ENCODE data around the gene GALNT9.
"Not testable (repeated sequence)": the region's sequence is repeated elsewhere in the genome, so short reads cannot be mapped to it uniquely, and the experiment has no call there.

GALNT9 gene

DNA sequence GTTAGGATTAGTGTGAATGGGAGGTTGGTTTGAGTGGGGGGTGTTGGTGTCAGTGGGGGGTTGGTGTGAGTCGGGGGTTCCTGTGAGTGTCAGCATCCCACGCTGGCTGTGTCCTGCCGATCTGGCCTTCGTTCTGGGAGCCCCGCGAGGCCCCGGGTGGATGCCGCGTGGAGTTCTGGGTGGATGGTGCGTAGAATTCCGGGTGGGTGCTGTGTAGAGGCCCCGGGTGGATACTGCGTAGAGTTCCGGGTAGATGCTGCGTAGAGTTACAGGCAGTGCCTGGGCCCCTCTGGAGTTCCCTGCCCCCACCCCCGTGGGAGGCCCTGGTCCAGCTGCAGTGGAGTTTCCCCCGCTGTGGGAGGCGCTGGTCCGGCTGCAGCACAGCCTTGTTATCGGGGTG lies 176.4 kb downstream of the GALNT9 start:
- no peak for DNase-seq

DNA sequence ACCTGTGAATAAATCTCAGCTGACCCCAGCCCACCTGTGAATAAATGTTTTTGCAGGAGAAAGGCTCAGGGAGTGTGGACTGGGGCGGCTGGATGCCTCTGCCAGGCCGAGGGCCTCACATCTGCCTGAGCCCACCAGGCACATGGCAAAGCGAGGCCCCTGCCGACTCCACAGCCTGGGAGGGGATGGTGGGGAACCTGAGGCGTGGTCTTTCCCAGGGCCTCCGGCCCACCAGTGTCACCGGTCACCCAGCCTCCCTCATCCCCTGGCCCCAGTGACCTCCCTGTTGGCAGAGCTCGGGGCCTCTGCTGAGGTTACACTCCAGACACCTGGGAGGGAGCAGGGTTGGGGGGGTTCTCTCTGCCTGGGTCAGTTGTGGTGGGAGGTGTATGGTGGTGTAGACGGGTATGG lies 177.0 kb downstream of the GALNT9 start:
- no peak for DNase-seq

DNA sequence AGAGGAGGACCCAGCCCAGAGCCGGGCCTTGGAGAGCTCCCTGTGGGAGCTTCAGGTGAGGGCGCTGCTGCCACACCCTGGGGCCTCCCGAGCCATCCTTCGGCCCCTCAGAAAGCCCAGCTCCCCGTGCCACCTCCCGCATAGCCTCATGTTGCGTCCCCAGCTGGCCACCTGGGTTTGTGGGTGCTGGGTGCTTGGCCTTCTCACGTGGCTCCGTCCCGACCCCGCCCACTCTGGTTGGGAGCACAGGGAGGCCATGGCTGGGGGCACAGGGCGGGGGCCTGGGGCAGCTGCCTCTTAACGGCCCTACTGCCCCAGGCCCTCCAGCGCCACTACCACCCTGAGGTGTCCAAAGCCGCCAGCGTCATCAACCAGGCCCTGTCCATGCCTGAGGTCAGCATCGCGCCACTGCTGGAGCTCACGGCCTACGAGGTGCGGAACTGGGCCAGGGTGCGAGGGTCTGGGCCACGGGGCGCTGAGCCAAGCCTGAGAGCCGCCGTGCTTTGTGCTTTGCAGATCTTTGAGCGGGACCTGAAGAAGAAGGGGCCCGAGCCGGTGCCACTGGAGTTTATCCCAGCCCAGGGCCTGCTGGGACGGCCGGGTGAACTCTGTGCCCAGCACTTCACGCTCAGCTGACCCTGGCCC lies 177.5 kb downstream of the GALNT9 start:
- DNase-seq, result no peak

- no peak for DNase-seq
These were observed 178.1 kb downstream of the GALNT9 start for GRCh38 chr12:132151145-132151765.

- no peak for DNase-seq
These were observed 178.6 kb downstream of the GALNT9 start for GRCh38 chr12:132150780-132151144.

DNA sequence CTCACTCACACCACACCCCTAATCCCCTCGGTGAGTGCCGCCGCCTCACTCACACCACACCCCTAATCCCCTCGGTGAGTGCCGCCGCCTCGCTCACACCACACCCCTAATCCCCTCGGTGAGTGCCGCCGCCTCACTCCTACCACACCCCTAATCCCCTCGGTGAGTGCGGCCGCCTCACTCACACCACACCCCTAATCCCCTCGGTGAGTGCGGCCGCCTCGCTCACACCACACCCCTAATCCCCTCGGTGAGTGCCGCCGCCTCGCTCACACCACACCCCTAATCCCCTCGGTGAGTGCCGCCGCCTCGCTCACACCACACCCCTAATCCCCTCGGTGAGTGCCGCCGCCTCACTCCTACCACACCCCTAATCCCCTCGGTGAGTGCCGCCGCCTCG lies 179.9 kb downstream of the GALNT9 start:
- not testable (repeated sequence) for DNase-seq

DNA sequence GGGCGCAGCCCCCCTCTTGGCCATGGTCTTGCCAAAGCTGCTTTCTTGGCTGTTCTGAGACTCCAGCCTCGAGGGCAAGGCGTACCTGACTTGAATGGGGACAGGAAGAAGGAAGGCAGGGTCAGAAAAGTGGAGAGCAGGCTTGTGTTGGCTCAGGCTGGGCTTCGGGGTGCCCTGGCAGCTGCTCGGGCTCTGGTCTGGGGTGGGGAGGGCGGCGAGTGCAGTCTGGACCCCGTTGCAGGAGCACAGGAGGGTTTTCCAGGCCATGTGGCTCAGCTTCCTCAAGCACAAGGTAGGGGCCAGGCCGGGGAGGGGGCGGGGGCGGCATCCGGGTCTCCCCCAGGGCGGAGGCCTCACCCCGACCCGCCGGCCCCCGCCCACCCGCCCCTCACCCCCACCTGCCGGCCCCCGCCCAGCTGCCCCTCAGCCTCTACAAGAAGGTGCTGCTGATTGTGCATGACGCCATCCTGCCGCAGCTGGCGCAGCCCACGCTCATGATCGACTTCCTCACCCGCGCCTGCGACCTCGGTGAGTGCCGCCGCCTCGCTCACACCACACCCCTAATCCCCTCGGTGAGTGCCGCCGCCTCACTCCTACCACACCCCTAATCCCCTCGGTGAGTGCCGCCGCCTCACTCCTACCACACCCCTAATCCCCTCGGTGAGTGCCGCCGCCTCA lies 180.9 kb downstream of the GALNT9 start:
- no peak for DNase-seq

DNA sequence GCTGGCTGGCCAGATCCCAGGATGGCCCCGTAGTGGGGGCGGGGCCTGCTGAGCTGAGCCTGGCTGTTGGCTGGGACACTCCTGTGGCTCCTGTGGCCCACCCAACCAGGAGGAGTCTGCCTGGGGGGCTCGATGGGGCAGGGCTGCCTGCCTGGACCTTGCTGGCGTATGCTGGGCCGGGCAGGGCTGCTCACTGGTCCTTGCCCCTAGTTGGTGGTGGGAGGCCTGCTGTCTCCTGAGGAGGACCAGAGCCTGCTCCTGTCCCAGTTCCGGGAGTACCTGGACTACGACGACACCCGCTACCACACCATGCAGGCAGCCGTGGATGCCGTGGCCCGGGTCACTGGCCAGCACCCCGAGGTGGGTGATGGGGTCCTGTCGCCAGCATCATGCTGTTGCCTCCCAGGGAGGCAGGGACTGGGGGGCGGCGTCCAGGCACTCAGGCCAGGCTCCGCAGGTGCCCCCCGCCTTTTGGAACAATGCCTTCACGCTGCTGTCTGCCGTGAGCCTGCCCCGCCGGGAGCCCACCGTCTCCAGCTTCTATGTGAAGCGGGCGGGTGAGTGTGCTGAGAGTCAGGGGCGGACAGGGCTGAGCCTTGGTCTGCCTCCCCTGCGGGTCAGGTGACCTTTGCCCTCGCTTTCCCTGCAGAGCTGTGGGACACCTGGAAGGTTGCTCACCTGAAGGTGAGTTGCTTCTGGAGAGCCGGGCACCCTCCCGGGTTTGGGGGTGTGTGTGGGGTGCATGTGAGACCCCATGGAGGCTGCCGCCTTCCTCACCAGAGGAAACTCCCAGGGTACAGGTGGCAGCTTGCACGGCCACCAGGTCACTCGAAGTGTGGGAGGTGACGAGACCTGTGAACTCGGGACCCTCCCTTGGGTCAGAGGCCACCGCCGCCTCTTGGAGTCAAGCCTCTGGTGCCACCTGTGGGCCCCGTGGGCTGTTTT lies 181.7 kb downstream of the GALNT9 start:
- no peak for DNase-seq

- no peak for DNase-seq
These were observed 182.5 kb downstream of the GALNT9 start for GRCh38 chr12:132146772-132147422.

Measured in DMS79 treated with DMSO at 0.1 percent for 48 hours (cell line).